Right hindlimb (tissue), 1 donor: ENCODE results near the gene RAB43.
"Not testable (repeated sequence)": the region's sequence is repeated elsewhere in the genome, so short reads cannot be mapped to it uniquely, and the experiment has no call there.

ENCODE experiments used
- DNase-seq: peaks from one replicate; pipeline ENCODE4 v3.0.0-alpha.2; 2018

RAB43 gene

DNA sequence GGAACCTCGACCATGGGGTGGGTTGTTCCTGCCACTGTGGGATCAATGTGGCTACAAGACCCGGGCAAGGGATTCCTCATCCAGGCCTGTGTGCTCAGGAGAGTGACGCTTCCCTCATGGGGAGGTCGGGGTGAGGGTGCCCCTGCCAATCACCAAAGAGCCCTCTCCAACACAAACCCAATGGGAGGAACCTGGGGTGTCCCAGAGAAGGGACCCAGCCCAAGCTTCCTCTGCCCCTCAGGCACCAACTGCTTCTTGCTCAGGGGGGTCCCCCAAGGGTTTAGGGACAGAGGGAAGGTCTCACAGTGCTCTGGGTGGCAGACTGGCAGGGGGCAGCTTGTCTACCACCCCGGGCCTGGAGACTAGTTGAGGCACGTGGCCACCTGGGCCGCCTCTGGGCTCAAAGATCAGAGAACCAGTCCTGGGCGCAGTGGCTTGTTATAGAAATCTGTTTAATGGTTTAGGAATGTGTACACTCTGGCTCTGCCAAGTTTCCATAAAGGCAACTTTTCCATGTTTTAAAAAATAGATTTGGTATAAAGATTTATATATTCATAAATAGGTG, 34.4 kb downstream of the RAB43 start:
- peak; percentile 68 for DNase-seq

DNA sequence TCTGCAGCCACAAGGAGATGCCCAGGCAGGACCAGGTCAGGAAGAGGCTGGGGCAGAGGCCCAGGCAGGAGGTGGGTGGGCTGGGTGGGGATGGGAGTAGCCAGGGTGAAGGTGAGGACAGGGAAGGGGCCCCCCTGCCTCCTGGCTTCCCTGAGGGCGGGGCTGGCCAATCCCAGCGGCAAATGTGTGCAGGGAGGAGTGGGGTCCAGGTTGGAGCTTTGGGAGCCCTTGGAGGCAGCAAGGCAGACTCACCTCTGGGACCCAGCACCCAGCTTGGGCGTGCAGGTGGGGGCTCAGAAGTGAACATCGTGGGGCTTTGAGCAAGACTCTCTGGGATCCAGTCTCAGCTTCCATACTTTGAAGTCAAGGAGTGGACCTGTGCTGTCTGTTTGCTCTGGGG, 35.8 kb downstream of the RAB43 start:
- DNase-seq = no peak

DNA sequence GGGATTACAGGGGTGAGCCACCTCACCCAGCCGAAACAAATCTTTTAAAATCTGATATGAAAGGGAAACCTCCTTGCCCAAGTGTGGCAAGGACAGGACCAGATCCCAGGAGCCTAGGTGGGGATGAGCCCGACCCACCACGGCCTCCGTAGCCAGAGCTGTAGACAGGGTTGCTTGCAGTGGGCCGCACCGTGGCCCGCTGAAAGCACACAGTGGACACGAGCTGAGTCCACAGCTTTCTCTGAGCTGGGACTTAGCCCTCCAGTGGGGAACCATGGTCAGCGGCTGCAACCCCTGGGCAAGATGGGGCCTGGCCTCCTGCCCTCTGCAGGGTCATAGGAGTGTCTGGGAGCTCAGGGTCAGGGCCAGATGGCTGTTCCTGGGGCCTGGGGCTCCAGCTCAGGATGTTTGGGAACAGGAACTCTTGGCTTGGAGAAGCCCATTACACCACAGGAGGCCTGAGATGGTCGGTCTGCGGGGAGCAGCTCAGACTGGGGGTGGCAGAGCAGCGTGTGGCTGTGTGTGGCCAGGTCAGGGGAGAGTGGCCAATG, 36.4 kb downstream of the RAB43 start:
- no peak for DNase-seq

DNA sequence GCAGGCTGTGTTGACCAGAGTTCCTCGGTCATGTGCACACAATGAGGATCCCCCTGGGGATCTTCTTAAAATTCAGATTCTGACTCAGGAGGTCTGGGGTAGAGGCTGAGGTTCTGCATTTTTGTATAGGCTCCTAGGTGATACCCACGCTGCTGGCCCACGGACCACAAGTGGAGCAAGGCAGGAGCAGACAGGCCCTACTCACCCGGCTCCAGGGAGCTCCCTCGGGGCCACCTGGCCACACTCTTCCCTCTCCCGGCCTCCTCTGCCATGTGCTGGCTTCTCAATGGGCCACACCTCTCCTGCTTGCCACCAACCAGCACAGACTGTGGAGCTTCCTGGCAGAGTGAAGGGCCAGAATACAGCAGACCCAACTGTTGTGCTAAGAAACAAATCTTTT, 37.1 kb downstream of the RAB43 start:
- DNase-seq = no peak

DNA sequence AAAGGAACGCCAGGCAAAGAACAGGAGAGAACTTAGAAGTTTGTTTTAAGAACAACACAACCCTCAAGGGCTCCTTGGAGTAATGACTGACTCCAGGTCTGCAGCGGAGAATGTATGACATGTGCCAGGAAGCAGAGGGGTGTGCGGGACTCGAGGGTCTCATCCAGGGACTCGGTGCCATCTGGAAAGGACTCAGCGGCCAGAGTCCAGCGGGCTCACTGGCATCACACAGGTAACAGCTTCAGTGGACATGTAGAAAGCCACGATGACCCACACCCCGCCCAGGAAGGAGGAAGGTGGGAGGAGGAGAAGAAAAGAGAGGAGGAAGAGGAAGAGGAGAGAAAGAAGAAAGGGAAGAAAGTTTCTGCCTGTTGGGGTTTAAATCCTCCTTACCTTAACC, 39.6 kb downstream of the RAB43 start:
- DNase-seq = no peak

DNA sequence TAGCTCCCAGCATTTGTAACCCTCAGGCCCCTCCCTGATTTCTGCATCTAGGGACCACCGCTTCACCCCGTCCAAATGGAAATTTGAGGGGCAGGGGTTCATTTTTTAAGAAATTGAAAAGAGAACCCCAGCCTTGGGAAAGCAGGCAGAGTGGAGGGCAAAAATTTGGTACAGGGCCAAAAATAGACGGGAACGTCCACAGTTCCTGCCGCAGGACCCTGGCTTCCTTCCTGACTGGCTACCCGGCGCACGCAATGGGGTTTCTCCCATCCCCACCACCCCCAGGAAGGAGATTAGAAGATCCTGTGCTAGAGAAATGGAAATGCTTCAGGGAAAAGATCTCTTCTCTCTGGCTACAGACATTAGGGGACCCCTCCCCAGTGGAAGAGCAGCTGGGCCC, 40.1 kb downstream of the RAB43 start:
- DNase-seq = no peak

DNA sequence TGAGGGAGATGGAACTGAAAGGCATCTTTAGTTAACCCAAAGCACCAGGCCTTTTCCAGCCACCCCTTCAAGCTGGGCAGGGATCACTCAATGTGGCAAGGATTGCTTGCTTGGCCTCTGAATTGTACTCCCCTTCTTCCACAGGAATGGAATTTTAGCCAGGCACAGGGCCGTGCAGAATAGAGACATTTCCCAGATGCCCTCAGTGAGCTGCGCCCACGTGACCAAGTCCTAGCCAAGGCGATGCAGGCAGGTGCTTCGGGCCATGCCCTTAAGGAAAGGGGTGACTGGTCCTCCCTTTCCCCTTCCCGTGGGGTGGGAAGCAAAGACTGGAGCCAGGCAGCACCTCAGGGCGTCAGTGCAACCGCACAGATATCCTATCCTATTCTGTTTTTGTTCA, 43.1 kb downstream of the RAB43 start:
- no peak for DNase-seq

DNA sequence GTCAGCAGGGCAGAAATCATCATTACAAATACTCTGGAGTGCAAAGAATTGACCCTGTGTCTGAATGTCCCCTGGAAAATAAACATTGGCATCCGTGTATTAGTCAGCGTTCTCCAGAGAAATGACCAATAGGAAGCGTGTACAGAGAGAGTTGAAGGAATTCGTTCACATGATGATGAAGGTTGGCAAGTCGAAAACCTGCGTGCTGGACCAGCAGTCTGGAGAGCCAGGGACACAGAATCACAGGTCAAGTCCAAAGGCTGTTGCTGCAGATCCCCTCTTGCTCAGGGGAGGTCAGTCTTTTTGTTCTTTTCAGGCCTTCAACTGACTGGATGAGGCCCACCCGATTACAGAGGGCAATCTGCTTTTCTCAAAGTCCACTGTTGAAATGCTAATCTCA, 44.4 kb downstream of the RAB43 start:
- DNase-seq = no peak

DNA sequence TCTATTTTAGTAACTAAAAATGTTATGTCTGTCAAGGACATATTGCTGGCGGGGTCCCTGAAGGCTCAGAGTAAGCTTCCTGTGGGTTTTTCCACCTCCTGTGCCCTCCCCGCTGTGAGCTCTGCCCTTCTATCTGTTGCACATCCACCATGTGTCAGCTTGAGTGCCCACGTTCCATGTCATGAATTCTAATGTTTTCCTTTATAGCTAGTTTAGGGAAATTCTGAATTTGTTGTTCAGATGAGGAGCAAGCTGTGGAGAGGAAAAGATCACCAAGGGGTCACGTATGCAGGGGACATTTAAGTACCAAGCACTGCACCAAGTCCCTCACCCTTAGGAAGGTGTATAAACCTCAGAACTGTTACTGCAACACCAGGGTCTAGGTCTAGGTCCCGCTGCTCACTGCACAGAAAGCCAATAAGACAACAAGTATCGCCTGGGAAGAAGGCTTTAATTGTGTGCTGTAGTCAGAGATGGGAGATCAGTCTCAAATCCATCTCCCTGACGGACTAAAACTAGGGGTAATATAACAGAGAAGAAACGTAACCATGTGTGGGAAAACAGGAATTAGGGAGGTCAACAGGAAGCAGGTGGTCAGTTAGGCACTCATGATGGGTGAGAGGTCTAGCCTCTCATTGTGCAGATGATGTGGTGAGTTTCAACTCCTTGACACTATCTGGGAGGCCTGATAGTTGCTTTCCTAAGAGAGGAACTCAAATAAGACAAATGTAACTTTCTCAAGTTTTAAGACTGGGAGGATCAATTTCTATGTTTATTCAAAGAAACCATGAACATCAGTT, 51.3 kb downstream of the RAB43 start:
- DNase-seq = no peak

DNA sequence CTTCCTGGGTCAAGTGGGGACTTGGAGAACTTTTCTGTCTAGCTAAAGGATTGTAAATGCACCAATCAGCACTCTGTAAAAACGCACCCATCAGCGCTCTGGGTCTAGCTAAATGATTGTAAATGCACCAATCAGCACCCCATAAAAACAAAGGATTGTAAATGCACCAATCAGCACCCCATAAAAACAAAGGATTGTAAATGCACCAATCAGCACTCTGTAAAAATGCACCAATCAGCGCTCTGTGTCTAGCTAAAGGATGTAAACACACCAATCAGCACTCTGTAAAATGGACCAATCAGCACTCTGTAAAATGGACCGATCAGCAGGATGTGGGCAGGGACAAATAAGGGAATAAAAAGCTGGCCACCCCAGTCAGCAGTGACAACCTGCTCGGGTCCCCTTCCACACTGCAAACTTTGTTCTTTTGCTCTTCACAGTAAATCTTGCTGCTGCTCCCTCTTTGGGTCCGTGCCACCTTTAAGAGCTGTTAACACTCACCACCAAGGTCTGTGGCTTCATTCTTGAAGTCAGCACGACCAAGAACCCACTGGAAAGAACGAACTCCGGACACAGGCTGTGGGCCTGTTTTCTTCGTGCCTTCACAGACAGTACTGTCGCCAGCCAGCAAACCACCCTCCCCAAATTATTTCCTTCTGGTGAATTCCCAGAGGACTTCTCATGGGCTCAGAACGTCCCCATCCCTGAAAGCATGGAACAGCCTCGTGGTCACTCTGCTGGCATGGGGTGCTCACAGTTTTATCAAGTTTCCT, 52.1 kb downstream of the RAB43 start:
- DNase-seq = not testable (repeated sequence)

DNA sequence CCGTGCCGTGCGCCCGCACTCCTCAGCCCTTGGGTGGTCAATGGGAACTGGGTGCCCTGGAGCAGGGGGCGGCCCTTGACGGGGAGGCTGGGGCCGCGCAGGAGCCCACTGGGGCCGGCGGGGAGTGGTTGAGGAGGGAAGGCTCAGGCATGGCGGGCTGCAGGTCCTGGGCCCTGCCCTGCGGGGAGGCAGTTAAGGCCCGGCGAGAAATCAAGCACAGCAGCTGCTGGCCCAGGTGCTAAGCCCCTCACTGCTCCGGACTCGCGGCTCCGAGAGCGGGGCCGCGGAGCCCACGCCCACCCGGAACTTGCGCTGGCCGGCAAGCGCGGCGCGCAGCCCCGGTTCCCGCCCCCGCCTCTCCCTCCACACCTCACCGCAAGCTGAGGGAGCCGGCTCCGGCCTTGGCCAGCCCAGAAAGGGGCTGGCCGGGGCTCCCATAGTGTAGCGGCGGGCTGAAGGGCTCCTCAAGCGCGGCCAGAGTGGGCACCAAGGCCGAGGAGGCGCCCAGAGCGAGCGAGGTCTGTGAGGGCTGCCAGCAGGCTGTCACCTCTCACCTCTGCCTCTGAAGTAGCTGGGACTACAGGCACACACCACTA, 53.2 kb downstream of the RAB43 start:
- peak; percentile 69 for DNase-seq

DNA sequence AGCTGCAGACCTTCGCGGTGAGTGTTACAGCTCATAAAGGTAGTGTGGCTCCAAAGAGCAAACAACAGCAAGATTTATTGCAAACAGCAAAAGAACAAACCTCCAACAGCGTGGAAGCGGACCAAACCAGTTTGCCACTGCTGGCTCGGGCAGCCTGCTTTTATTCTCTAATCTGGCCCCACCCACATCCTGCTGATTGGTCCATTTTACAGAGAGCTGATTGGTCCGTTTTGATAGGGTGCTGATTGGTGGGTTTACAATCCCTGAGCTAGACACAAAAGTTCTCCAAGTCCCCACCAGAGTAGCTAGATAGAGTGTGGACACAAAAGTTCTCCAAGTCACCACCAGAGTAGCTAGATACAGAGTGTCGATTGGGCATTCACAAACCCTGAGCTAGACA, 53.9 kb downstream of the RAB43 start:
- not testable (repeated sequence) for DNase-seq

DNA sequence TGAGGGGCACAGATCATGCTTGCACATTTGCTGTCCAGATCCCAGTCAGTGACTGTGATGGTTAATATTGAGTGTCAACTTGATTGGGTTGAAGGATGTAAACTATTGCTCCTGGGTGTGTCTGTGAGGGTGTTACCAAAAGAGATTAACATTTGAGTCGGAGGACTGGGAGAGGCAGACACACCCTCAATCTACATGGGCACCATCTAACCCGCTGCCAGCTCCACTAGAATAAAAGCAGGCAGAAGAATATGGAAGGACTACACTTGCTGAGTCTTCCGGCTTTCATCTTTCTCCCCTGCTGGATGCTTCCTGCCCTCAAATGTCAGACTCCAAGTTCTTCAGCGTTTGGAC, 55.9 kb downstream of the RAB43 start:
- DNase-seq = no peak

DNA sequence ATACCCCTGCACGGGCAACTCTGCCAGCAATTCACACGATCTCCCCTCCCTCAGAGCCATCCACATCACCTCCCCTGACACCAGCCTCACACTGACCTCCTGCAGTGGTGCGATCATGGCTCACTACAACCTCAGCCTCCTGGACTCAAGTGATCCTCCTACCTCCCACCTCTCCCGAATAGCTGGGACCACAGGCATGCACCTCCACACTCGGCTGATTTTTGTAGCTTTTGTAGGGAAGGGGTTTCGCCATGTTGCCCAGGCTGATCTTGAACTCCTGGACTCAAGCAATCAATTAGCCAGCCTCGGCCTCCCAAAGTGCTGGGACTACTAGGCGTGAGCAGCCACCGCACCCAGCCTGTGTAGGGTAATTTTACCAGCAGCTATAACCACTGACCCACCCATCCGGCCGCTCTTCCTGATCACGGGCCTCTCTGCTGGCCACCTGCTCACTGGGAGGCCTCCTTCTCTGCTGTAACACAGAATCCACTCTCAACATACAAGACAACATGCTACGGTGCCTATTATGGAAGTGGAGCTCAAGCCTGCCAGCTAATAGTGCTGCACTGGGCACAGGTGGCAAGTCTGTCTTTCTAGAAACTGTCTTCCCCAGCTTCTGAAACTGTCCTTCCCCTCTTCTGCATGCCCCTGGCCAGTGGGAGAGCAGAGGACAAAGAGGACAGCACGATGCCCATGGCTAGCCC, 56.4 kb downstream of the RAB43 start:
- no peak for DNase-seq

DNA sequence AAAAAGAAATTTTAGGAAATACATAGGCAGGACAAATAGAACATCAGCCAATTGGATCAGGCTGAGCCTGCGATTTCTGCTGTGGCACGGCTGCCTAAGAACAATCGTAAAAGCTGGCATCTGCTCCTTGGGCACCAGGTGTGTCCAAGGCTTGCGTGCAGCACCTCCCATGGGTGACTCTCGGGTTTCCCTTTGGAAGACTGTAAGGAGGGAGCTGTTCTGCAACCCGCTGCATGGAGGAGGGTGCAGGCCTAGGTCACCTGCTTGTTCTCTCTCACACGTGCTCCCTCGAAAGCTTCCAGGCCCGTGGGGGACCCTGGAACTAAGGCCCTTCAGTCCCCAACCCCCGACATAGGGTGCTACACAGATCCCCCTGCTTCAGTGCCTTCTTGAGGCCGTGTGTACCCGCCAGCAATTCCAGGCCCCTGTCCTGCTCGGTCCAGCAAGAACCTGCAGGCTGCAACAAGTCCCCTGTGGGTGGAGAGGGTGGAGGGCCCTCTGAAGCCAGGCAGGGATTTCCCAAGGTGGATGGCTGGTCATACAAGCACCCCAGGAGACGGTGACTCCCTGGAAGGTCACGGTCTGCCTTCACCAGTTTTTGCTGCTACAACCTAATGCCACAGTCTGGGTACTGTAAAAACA, 57.6 kb downstream of the RAB43 start:
- DNase-seq = no peak

DNA sequence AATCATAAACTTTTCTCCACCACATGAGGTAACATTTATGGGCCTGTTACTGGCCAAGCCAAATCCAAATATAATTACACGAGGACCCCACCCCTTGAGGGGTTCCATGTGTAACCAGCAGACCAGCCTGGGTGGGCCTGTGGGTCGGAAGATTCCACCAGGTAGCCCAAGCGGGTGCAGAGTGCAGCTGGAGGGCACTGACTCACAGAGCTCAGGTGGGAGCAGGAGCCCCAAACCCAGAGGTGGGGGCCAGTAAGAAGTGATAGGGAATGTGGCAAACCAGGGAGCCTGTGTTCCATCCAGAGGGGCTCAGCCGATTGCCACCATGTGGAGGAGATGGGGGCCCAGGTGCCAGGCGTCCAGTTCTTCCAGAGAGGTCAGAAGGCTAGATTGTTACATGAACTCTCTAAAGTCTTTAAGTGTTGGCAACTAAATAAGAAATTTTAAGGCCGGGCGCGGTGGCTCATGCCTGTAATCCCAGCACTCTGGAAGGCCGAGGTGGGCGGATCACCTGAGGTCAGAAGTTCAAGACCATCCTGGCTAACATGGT, 58.4 kb downstream of the RAB43 start:
- no peak for DNase-seq

DNA sequence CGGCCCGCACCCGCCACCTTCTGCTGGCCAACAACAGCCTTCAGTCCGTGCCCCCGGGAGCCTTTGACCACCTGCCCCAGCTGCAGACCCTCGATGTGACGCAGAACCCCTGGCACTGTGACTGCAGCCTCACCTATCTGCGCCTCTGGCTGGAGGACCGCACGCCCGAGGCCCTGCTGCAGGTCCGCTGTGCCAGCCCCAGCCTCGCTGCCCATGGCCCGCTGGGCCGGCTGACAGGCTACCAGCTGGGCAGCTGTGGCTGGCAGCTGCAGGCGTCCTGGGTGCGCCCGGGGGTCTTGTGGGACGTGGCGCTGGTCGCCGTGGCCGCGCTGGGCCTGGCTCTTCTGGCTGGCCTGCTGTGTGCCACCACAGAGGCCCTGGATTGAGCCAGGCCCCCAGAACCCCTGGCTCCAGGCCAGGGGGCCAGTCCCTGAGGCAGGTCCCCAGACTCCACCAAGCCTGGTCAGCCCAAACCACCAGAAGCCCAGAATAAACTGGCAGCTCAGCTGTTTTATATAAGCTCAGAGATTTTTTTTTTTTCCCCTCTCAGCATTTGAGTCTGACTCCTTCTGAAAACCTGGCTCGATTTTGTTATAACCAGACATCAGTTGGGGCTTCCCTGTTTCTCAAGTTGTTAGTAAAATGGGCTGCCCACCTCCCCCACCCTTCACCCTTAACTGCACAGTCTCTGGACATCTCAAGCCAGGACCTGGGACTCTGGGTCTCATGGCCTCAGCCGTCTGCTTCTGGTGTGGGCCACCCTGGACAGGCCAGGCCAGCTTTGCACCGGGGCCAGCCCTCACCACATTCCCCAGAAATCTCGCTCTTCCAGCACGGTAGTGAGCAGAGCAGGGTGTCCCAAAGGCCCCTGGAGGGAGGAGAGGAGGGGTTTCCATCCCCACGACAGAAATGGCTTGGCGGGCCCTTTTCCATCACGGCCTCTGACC, 59.4 kb downstream of the RAB43 start:
- no peak for DNase-seq

DNA sequence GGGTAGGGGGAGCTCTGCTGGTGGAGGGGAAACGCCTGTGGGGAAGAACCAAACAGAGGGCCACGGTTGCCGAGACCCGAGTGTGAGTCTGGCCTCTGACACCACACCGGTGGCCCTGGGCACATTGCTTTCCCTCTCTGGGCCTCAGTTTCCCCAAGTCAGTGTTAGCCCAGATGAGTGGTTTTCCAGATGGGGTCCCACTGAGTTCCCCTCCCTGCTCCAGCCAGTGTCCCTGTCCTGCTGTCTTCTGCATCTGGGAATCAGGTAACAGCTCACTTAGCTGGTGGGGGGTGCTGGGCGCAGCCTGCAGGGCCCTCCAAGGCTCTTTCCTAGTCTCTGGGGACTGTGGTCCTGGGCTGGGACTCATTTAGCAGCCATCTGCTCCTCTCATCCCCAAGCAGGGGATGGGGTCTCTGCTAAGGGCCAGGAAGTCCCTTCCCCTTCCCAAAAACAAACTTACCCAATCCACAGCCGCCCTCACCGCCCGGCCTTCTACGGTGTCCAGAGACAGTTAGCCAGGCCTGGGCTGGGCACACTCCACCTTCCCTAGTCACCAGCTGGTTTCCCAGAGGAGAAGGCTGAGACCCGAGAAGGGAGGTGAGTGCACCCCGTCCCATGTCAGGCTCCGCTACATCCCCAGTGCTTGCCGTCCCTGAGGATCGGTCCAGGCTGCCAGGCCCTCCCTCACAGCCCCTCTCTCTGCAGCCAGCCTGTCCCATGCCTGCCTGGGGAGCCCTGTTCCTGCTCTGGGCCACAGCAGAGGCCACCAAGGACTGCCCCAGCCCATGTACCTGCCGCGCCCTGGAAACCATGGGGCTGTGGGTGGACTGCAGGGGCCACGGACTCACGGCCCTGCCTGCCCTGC, 60.3 kb downstream of the RAB43 start:
- no peak for DNase-seq

DNA sequence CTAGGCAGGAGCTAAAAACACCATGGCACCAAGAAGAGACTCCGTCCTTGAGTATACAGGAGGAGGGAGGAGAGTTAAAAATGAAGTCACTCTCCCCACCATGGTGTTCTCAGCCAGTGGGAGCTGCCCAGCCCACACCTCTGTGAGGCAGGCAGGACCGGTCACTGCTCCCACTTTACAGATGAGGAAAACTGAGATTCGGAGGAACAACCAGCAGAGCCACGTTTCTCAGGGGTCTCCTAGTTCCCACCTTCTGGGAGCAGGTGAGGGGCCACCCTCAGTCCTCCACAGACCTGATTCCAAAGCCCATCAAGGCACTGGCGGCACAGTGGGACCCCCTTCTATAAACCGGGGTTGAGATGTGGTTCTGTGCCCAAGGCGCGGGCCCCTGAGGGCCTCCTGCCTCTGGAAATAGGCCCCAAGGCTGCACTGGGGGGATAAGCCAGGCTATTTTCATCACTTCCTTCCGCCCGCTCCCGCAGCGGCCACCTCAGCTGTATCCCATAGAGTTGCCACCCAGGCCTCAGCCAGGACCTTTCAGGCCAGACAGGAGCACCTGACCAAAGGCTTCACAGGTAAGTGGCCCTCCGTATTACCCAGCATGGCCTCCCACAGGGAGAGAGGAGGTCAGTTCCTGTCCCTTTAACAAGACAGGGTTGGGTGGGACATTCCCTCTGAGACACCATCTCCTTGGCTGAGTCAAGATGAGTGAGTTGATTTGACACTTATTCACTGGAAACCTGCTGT, 61.2 kb downstream of the RAB43 start, which contains the start of gene GP9:
Gene GP9 (plus strand): TSS at position 504 of the 747 bp plus-strand sequence. CDS start 961 bp downstream, outside the sequence.
- no peak for DNase-seq
